GM12878 (cell line): ENCODE measurements around the gene CADM2. TPM values are rescaled to one million over a fixed set of nuclear protein-coding genes. Genes with fewer than 3 reads are reported as not detected.

Experiments used
- ATAC-seq: fragments of 200-7000 bp; cut with Tn5 transposase; 3 replicates; pipeline ENCODE4 v1.9.1; 2020; ENCODE audit warnings: mild to moderate bottlenecking, moderate library complexity
- BruUV-seq: library from RNA; stranded (reverse); fragments of 400-500 nt; replicated peaks from 2 replicates; lab custom pipeline; 2021; lab: Mats Ljungman, UMichigan
- CTCF ChIA-PET: fragments of 300-600 bp; sonication (Branson Sonifier 250); formaldehyde crosslinking; extraction: SDS; loops from one replicate; lab custom pipeline; 2021; ENCODE audit warnings: inconsistent platforms; lab: Yijun Ruan, JAX
- POLR2A ChIA-PET: fragments of 350-600 bp; formaldehyde crosslinking; extraction: SDS; loops from one replicate; lab custom pipeline; 2021; ENCODE audit warnings: inconsistent platforms; lab: Charles Lee
- RAD21 ChIA-PET: fragments of 300-600 bp; sonication (Branson Sonifier 250); formaldehyde crosslinking; loops from one replicate; lab custom pipeline; 2023; ENCODE audit warnings: antibody characterized with exemption; ENCODE audit not compliant: unreplicated experiment; lab: Charles Lee
- SMC1A ChIA-PET: fragments of 300-600 bp; sonication (Branson Sonifier 250); formaldehyde crosslinking; loops from one replicate; lab custom pipeline; 2023; ENCODE audit not compliant: unreplicated experiment, uncharacterized antibody; lab: Charles Lee
- DNase-seq: peaks from one replicate; pipeline ENCODE4 v3.0.0-alpha.2; 2011; ENCODE audit warnings: low read depth, low spot score
- FAIRE-seq: peaks from 3 replicates; lab custom pipeline; 2011; peaks lifted over from hg19 to GRCh38; lab: Jason Lieb, UNC
- H2AFZ ChIP-seq: 2 replicates; pipeline ENCODE4 v1.6.0; 2011; ENCODE audit warnings: low read depth, low read length, control low read depth; ENCODE audit not compliant: control insufficient read depth
- H3K27ac ChIP-seq: 2 replicates; pipeline ENCODE4 v1.5.1; 2011; ENCODE audit warnings: control low read depth; ENCODE audit not compliant: control insufficient read depth, insufficient read depth
- H3K27me3 ChIP-seq, 2 experiments: replicated peaks in 1 of 2; 2 replicates each; pipeline versions ENCODE4 v1.6.0 to v1.6.1; 2011; ENCODE audit warnings: low read length in 1 of 2; ENCODE audit not compliant: control insufficient read depth in 2 of 2, insufficient read depth in 2 of 2
- H3K36me3 ChIP-seq, 2 experiments: 2 replicates each; pipeline ENCODE4 v1.5.1; 2011; ENCODE audit warnings: low read length in 1 of 2; ENCODE audit not compliant: control insufficient read depth in 2 of 2, insufficient read depth in 2 of 2
- H3K4me1 ChIP-seq: 2 replicates; pipeline ENCODE4 v1.6.1; 2011; ENCODE audit warnings: mild to moderate bottlenecking, low read length, moderate library complexity, mixed read lengths; ENCODE audit not compliant: control insufficient read depth, insufficient read depth
- H3K4me2 ChIP-seq: 2 replicates; pipeline ENCODE4 v1.6.0; 2011; ENCODE audit warnings: control low read depth; ENCODE audit not compliant: control insufficient read depth, insufficient read depth
- H3K4me3 ChIP-seq: fragments of 200-600 bp; sonication (generic); 2 replicates; pipeline ENCODE4 v1.5.1; 2016
- H3K79me2 ChIP-seq: 2 replicates; pipeline ENCODE4 v1.6.0; 2011; ENCODE audit warnings: low read length; ENCODE audit not compliant: control insufficient read depth, insufficient read depth
- H3K9ac ChIP-seq: 2 replicates; pipeline ENCODE4 v1.8.0; 2011; ENCODE audit warnings: low read length, control low read depth, mixed read lengths; ENCODE audit not compliant: control insufficient read depth, insufficient read depth
- H3K9me3 ChIP-seq: replicated peaks from 3 replicates; pipeline ENCODE4 v1.5.1; 2011; ENCODE audit warnings: mild to moderate bottlenecking, low read length; ENCODE audit not compliant: control insufficient read depth, insufficient read depth
- H4K20me1 ChIP-seq: 2 replicates; pipeline ENCODE4 v1.6.0; 2011; ENCODE audit not compliant: control insufficient read depth, insufficient read depth
- CBX5 ChIP-seq: sonication (generic); IDR thresholded peaks from 2 replicates; pipeline ENCODE4 v1.6.1; 2016; ENCODE audit warnings: low read depth, moderate library complexity, mild to moderate bottlenecking, inconsistent platforms
- CHD1 ChIP-seq: IDR thresholded peaks from 2 replicates; pipeline ENCODE4 v1.6.1; 2012; ENCODE audit warnings: low read depth, low read length, improper control_type of control experiment
- EGR1 ChIP-seq, 2 experiments: IDR thresholded peaks; 1 replicate in 1 of 2; 2 replicates in 1 of 2; pipeline ENCODE4 v1.6.1; 2011 to 2012; ENCODE audit warnings: low read depth in 2 of 2, low read length in 2 of 2, borderline replicate concordance in 1 of 2, mild to moderate bottlenecking in 1 of 2, moderate library complexity in 1 of 2
- ETV6 ChIP-seq, 2 experiments: fragments of 450-650 bp in 1 of 2; IDR thresholded peaks in 1 of 2; conservative IDR thresholded peaks in 1 of 2; 2 replicates each; pipeline ENCODE4 v1.6.1; 2014; ENCODE audit warnings: antibody characterized with exemption in 1 of 2, borderline replicate concordance in 1 of 2, low read depth in 1 of 2, mild to moderate bottlenecking in 1 of 2, moderate library complexity in 1 of 2
- HCFC1 ChIP-seq: fragments of 150-350 bp; IDR thresholded peaks from 2 replicates; pipeline ENCODE4 v1.6.1; 2014; ENCODE audit warnings: low read length
- HDAC2 ChIP-seq: fragments of 200-600 bp; sonication (generic); IDR thresholded peaks from 2 replicates; pipeline ENCODE4 v1.6.1; 2017
- IKZF1 ChIP-seq: fragments of 450-650 bp; conservative IDR thresholded peaks from 2 replicates; pipeline ENCODE4 v1.6.1; 2017; ENCODE audit warnings: antibody characterized with exemption, mild to moderate bottlenecking
- IKZF2 ChIP-seq, 2 experiments: fragments of 450-650 bp; IDR thresholded peaks; 2 replicates each; pipeline ENCODE4 v1.6.1; 2017; ENCODE audit warnings: mild to moderate bottlenecking in 2 of 2, moderate library complexity in 2 of 2
- IRF3 ChIP-seq: fragments of 450-650 bp; IDR thresholded peaks from 2 replicates; pipeline ENCODE4 v1.6.1; 2014; ENCODE audit warnings: mild to moderate bottlenecking
- KDM1A ChIP-seq: fragments of 200-600 bp; sonication (generic); IDR thresholded peaks from 2 replicates; pipeline ENCODE4 v1.6.1; 2016; ENCODE audit warnings: borderline replicate concordance
- NRF1 ChIP-seq: conservative IDR thresholded peaks from 2 replicates; pipeline ENCODE4 v1.6.1; 2011; ENCODE audit warnings: mild to moderate bottlenecking, low read depth, low read length, improper control_type of control experiment
- POU2F2 ChIP-seq: IDR thresholded peaks from 3 replicates; pipeline ENCODE4 v1.6.1; 2011; ENCODE audit warnings: low read depth, mild to moderate bottlenecking, low read length, borderline replicate concordance
- RAD21 ChIP-seq: IDR thresholded peaks from 2 replicates; pipeline ENCODE4 v1.6.1; 2011; ENCODE audit warnings: mild to moderate bottlenecking, low read depth, low read length, moderate library complexity; ENCODE audit not compliant: insufficient read depth
- RELA ChIP-seq: fragments of 450-650 bp; IDR thresholded peaks from 2 replicates; pipeline ENCODE4 v1.8.0; 2014; ENCODE audit warnings: borderline replicate concordance; ENCODE audit not compliant: partially characterized antibody
- SP1 ChIP-seq: IDR thresholded peaks from one replicate; pipeline ENCODE4 v1.6.1; 2011; ENCODE audit warnings: low read depth, low read length
- SUZ12 ChIP-seq: fragments of 200-600 bp; sonication (generic); IDR thresholded peaks from one replicate; pipeline ENCODE4 v1.6.1; 2018; ENCODE audit warnings: antibody characterized with exemption, mild to moderate bottlenecking; ENCODE audit not compliant: unreplicated experiment
- TCF7 ChIP-seq: IDR thresholded peaks from 2 replicates; pipeline ENCODE4 v1.6.1; 2014; ENCODE audit warnings: antibody characterized with exemption, borderline replicate concordance
- USF1 ChIP-seq: IDR thresholded peaks from 2 replicates; pipeline ENCODE4 v1.6.1; 2011; ENCODE audit warnings: borderline replicate concordance, low read depth, mild to moderate bottlenecking, moderate library complexity, mixed read lengths, low read length; ENCODE audit not compliant: insufficient read depth; ENCODE audit errors: extremely low read length
- ZNF384 ChIP-seq: IDR thresholded peaks from 2 replicates; pipeline ENCODE4 v1.6.1; 2012; ENCODE audit warnings: low read depth, mild to moderate bottlenecking, low read length, improper control_type of control experiment, borderline replicate concordance
- WGBS: methylation state at CpG from one replicate; pipeline ENCODE4 v1.1.6; 2016; ENCODE audit warnings: low lambda C conversion rate; ENCODE audit not compliant: insufficient replicate concordance, insufficient coverage; ENCODE audit errors: missing lambda C conversion rate; 5-methylcytosine and 5-hydroxymethylcytosine counted together
- in situ Hi-C: fragments of 300-500 bp; cut with MboI; formaldehyde crosslinking; loops from 9 replicates; pipeline ENCODE4 v1.14.3; 2018; ENCODE audit warnings: mixed read lengths
- intact Hi-C: fragments of 100-400 bp; cut with micrococcal nuclease; formaldehyde crosslinking; loops from one replicate; pipeline ENCODE4 v1.14.2; 2022; ENCODE audit not compliant: unreplicated experiment
- polyA plus RNA-seq, 11 experiments: library from polyadenylated mRNA; depleted of rRNA in 4 of 11; unstranded in 6 of 11; stranded (reverse) in 5 of 11; fragments of >200 nt; fragmentation: Nextera tagmentation in 4 of 11; fragmentation: Illumina TruSeq in 1 of 11; extraction: Ambion mirVana in 4 of 11; extraction: Trizol in 1 of 11; gene quantifications; 1 replicate in 1 of 11; 2 replicates in 10 of 11; pipeline versions ENCODE4 v1.2.1 to v1.2.3, GENCODE V29; 2011 to 2016; ENCODE audit warnings: inconsistent platforms in 2 of 11, missing spikeins in 2 of 11, low read depth in 1 of 11
- total RNA-seq, 4 experiments: library from RNA; depleted of rRNA in 3 of 4; stranded (reverse); fragments of >200 nt in 3 of 4; fragmentation: Illumina TruSeq in 1 of 4; extraction: Trizol in 1 of 4; gene quantifications; 2 replicates each; pipeline versions ENCODE4 v1.2.1 to v1.2.3, GENCODE V29; 2013 to 2021
- TF ChIP-seq, protein P1 (sequence below): fragments of 450-650 bp; IDR thresholded peaks from 2 replicates; pipeline ENCODE4 v1.6.1; 2016; ENCODE audit warnings: mild to moderate bottlenecking

The CADM2 gene
- total and polyA plus RNA-seq, 10 of the 15 experiments (the other 5 are each of a cell fraction or from before 2014, with no cell fraction given), result 0.13 TPM; not detected in 9

DNA sequence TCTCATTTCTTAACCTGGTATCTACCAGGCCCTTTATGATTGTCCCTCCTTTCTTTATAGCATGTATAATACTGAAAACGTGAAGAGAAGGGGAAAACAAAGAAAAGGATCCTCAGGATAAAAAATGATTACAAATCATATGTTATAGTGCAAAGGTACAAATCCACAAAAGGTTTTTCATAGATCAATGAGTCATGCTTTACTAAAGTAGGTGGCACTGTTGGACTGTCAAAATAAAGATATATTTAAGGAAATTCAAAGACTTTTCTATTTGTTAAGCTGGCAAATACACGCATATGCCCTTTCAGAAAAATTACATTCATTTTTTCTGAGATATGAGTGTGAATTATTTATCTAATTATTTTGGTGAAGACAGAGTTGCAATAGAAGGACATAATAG is 151.6 kb downstream of the CADM2 start:
- ChIA-PET CTCF (no interaction called here), RAD21 (no interaction called here), POLR2A (no interaction called here)
- no peak overlapping the region for H2AFZ ChIP-seq
- intact Hi-C loops, result no loop called here
- no peaks in the 10 kb centered on the region for H4K20me1 ChIP-seq
- no peak for FAIRE-seq
- no peaks in the 10 kb centered on the region for H3K9me3 ChIP-seq
- 10% methylated on average over 2 of the region's 2 CpGs for WGBS
- no peak overlapping the region for H3K27ac ChIP-seq
- no peak for DNase-seq
- no peaks in the 10 kb centered on the region for H3K4me1 ChIP-seq
- no peak overlapping the region for H3K4me3 ChIP-seq
- H3K36me3 ChIP-seq, result no peaks in the 10 kb centered on the region
- in situ Hi-C loops, result no loop called here
- no peak overlapping the region for H3K9ac ChIP-seq
- no peak for ATAC-seq
- no peaks in the 10 kb centered on the region for H3K79me2 ChIP-seq
- no TSS peak for BruUV-seq
- H3K4me2 ChIP-seq, result no peak overlapping the region
- no peaks in the 10 kb centered on the region for H3K27me3 ChIP-seq
- TF ChIP-seq ETV6 (conservative IDR thresholded peaks at IDR 0.05 in 1 of 2, IDR thresholded peaks at IDR 0.05 in 1 of 2; ENCODE audit: borderline replicate concordance in 1 of 2, low read depth in 1 of 2) (no peak), KDM1A (no peak), IKZF2 (IDR thresholded peaks at IDR 0.05) (no peak), IRF3 (no peak), ZNF384 (no peak), TCF7 (no peak), SUZ12 (no peak), NRF1 (no peak), RAD21 (no peak), CHD1 (no peak), IKZF1 (no peak), USF1 (no peak), RELA (no peak), EGR1 (IDR thresholded peaks at IDR 0.05; ENCODE audit: borderline replicate concordance in 1 of 2, low read depth in 2 of 2, low read length in 2 of 2) (no peak), HDAC2 (no peak), CBX5 (no peak), POU2F2 (no peak), HCFC1 (no peak), SP1 (no peak)
- TF ChIP-seq, protein P1, sequence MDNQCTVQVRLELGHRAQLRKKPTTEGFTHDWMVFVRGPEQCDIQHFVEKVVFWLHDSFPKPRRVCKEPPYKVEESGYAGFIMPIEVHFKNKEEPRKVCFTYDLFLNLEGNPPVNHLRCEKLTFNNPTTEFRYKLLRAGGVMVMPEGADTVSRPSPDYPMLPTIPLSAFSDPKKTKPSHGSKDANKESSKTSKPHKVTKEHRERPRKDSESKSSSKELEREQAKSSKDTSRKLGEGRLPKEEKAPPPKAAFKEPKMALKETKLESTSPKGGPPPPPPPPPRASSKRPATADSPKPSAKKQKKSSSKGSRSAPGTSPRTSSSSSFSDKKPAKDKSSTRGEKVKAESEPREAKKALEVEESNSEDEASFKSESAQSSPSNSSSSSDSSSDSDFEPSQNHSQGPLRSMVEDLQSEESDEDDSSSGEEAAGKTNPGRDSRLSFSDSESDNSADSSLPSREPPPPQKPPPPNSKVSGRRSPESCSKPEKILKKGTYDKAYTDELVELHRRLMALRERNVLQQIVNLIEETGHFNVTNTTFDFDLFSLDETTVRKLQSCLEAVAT, result no peak
- TF ChIP-seq, all 136 proteins: peak for 0
- SMC1A ChIA-PET, result no interaction called here
